Measurements from ENCODE around the gene CUL7. TPM values are rescaled to one million over a fixed set of nuclear protein-coding genes. Genes with fewer than 3 reads are reported as not detected.

Gene CUL7
- total and polyA plus RNA-seq, 2 donors (not counting 1 experiment from before 2014, with no cell fraction given), result 17.4 to 21.4 TPM

DNA sequence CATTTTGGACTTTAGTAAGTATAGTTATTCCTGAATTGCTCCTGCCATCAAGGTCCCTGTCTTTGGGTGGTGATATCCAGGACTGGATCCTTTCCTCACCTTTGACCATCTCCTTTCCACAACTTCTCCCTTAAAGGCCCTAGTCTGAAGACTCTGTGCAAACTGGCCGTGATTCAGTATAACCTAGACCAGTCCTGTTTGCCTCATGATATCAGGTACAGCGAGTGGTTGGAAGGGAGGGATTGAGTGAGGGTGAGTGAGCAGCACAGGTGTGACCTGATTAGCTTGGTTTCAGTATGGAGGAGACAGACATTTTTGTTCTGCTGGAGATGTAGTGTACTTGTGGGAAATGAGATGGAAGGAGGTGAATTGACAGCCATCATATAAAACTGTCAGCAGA is 34.5 kb downstream of the CUL7 start:
- Histone ChIP-seq H3K9ac (ENCODE audit: low read length) (no peak overlapping the region), H3K79me2 (ENCODE audit: control insufficient read depth, insufficient read depth, low read length) (peaks cover 59% of the 10 kb centered on the region), H3K9me3 (ENCODE audit: control extremely low read depth in 1 of 3, control insufficient read depth in 2 of 3, insufficient read depth in 1 of 3, low read length in 2 of 3) (no peaks in the 10 kb centered on the region), H2AFZ (ENCODE audit: insufficient read depth, low read depth, low read length, poor library complexity, severe bottlenecking) (no peak overlapping the region), H3K27me3 (replicated peaks in 1 of 4; ENCODE audit: control extremely low read depth in 1 of 4, control insufficient read depth in 3 of 4, insufficient read depth in 4 of 4, low read length in 3 of 4) (no peaks in the 10 kb centered on the region), H3K36me3 (replicated peaks in 1 of 2; ENCODE audit: control extremely low read depth in 1 of 2, control insufficient read depth in 1 of 2, extremely low read depth in 1 of 2, insufficient read depth in 2 of 2, low read length in 1 of 2) (peaks cover 3 to 30% of the 10 kb centered on the region in 2 experiments), H3K4me3 (ENCODE audit: control extremely low read depth in 1 of 5, extremely low read depth in 1 of 5, insufficient read depth in 1 of 5, low read depth in 2 of 5, low read length in 4 of 5) (no peak overlapping the region), H3K27ac (ENCODE audit: low read length in 2 of 2) (no peak overlapping the region), H3K4me2 (replicated peaks; ENCODE audit: low read depth, low read length, poor library complexity, severe bottlenecking) (no peak overlapping the region), H4K20me1 (ENCODE audit: control insufficient read depth, insufficient read depth, low read length, poor library complexity, severe bottlenecking) (peaks cover 49% of the 10 kb centered on the region), H3K4me1 (ENCODE audit: control insufficient read depth in 2 of 2, insufficient read depth in 2 of 2, low read length in 2 of 2) (peaks cover 13 to 36% of the 10 kb centered on the region in 2 donors)
- ChIA-PET CTCF (no interaction called here), POLR2A (no interaction called here)
- DNase-seq, result no peak
- intact Hi-C loops (cut with micrococcal nuclease), result no loop called here
- 100% methylated on average over 2 of the region's 2 CpGs for WGBS (ENCODE audit: insufficient coverage)
- TF ChIP-seq EZH2 (IDR thresholded peaks at IDR 0.05; ENCODE audit: borderline replicate concordance, insufficient read depth, low read depth, low read length, poor library complexity, severe bottlenecking), result no peak
- TF ChIP-seq, protein P1, sequence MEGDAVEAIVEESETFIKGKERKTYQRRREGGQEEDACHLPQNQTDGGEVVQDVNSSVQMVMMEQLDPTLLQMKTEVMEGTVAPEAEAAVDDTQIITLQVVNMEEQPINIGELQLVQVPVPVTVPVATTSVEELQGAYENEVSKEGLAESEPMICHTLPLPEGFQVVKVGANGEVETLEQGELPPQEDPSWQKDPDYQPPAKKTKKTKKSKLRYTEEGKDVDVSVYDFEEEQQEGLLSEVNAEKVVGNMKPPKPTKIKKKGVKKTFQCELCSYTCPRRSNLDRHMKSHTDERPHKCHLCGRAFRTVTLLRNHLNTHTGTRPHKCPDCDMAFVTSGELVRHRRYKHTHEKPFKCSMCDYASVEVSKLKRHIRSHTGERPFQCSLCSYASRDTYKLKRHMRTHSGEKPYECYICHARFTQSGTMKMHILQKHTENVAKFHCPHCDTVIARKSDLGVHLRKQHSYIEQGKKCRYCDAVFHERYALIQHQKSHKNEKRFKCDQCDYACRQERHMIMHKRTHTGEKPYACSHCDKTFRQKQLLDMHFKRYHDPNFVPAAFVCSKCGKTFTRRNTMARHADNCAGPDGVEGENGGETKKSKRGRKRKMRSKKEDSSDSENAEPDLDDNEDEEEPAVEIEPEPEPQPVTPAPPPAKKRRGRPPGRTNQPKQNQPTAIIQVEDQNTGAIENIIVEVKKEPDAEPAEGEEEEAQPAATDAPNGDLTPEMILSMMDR (IDR thresholded peaks at IDR 0.05), result no peak
- peak overlapping the region; percentile 27 for H3K4me3 Mint-ChIP-seq
- no peak for ATAC-seq (ENCODE audit: low read depth)
- peaks cover 38% of the 10 kb centered on the region for H3K4me1 Mint-ChIP-seq
- no peaks in the 10 kb centered on the region for H3K27me3 Mint-ChIP-seq
- no peak overlapping the region for H3K27ac Mint-ChIP-seq
- no peaks in the 10 kb centered on the region for H3K9me3 Mint-ChIP-seq (ENCODE audit: insufficient read depth)

DNA sequence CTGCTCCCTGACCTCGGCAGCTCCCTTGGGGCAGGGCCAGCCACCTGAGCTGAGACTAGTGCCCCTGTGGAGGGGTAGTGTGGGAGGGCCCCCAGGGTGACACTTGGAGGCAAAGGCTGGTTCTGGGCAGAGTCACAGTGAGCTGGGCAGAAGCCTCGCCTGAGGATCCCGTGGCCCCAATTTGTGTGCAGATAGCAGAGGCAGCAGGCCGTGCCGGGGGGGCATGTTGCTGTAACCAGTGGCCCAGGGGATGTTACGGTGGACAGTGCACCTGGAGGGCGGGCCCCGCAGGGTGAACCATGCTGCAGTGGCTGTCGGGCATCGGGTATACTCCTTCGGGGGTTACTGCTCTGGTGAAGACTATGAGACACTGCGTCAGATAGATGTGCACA is 36.7 kb downstream of the CUL7 start:
- DNase-seq (no peak), ATAC-seq (ENCODE audit: low read depth) (no peak)
- Histone ChIP-seq H3K4me1 (ENCODE audit: control insufficient read depth in 2 of 2, insufficient read depth in 2 of 2, low read length in 2 of 2) (peaks cover 23 to 30% of the 10 kb centered on the region in 2 donors), H3K27me3 (replicated peaks in 1 of 4; ENCODE audit: control extremely low read depth in 1 of 4, control insufficient read depth in 3 of 4, insufficient read depth in 4 of 4, low read length in 3 of 4) (no peaks in the 10 kb centered on the region), H4K20me1 (ENCODE audit: control insufficient read depth, insufficient read depth, low read length, poor library complexity, severe bottlenecking) (peaks cover 40% of the 10 kb centered on the region), H3K4me2 (replicated peaks; ENCODE audit: low read depth, low read length, poor library complexity, severe bottlenecking) (no peak overlapping the region), H3K27ac (ENCODE audit: low read length in 2 of 2) (no peak overlapping the region), H2AFZ (ENCODE audit: insufficient read depth, low read depth, low read length, poor library complexity, severe bottlenecking) (no peak overlapping the region), H3K9ac (ENCODE audit: low read length) (no peak overlapping the region), H3K79me2 (ENCODE audit: control insufficient read depth, insufficient read depth, low read length) (peaks cover 58% of the 10 kb centered on the region), H3K36me3 (replicated peaks in 1 of 2; ENCODE audit: control extremely low read depth in 1 of 2, control insufficient read depth in 1 of 2, extremely low read depth in 1 of 2, insufficient read depth in 2 of 2, low read length in 1 of 2) (peaks cover 3 to 34% of the 10 kb centered on the region in 2 experiments), H3K4me3 (ENCODE audit: control extremely low read depth in 1 of 5, extremely low read depth in 1 of 5, insufficient read depth in 1 of 5, low read depth in 2 of 5, low read length in 4 of 5) (no peak overlapping the region), H3K9me3 (ENCODE audit: control extremely low read depth in 1 of 3, control insufficient read depth in 2 of 3, insufficient read depth in 1 of 3, low read length in 2 of 3) (no peaks in the 10 kb centered on the region)
- WGBS (ENCODE audit: insufficient coverage), result 92% methylated on average over 12 of the region's 12 CpGs
- H3K4me3 Mint-ChIP-seq, result no peak overlapping the region
- H3K27ac Mint-ChIP-seq, result no peak overlapping the region
- CTCF ChIA-PET, result no interaction called here
- POLR2A ChIA-PET, result interaction anchor here (0.6 kb wide), 1 partner anchor 38 kb away, joined by 3 read pairs; no protein-coding TSS in a partner anchor
- H3K27me3 Mint-ChIP-seq, result no peaks in the 10 kb centered on the region
- intact Hi-C loops (cut with micrococcal nuclease), result no loop called here
- no peaks in the 10 kb centered on the region for H3K9me3 Mint-ChIP-seq (ENCODE audit: insufficient read depth)
- TF ChIP-seq, protein P1 (IDR thresholded peaks at IDR 0.05), result no peak
- no peak for TF ChIP-seq EZH2 (IDR thresholded peaks at IDR 0.05; ENCODE audit: borderline replicate concordance, insufficient read depth, low read depth, low read length, poor library complexity, severe bottlenecking)
- H3K4me1 Mint-ChIP-seq, result peaks cover 54% of the 10 kb centered on the region

Data from B cell (primary cell).